ENCODE results near the gene ARHGAP23. TPM values are rescaled to one million over a fixed set of nuclear protein-coding genes. Genes with fewer than 3 reads are reported as not detected.

Gene ARHGAP23
- total RNA-seq, 2 donors from 2014 or later = 87.1 to 89.2 TPM

- Histone ChIP-seq H3K36me3 (no peaks in the 10 kb centered on the region), H3K9me3 (no peaks in the 10 kb centered on the region), H3K4me1 (ENCODE audit: control insufficient read depth in 1 of 2, low read depth in 2 of 2) (peaks cover 47 to 73% of the 10 kb centered on the region in 2 donors), H3K27ac (peak overlapping the region; percentile 41 to 74), H3K27me3 (replicated peaks; ENCODE audit: insufficient read depth) (no peaks in the 10 kb centered on the region), H3K4me3 (peak overlapping the region; percentile 30)
- peak; percentile 54 for ATAC-seq (ENCODE audit: insufficient number of reproducible peaks, low FRiP score, low read depth)
- DNase-seq (ENCODE audit: low spot score) = no peak
- TF ChIP-seq CTCF (IDR thresholded peaks at IDR 0.05) = no peak
Observed at GRCh38 chr17:38451030-38451839, 23.0 kb downstream of the ARHGAP23 start.

DNA sequence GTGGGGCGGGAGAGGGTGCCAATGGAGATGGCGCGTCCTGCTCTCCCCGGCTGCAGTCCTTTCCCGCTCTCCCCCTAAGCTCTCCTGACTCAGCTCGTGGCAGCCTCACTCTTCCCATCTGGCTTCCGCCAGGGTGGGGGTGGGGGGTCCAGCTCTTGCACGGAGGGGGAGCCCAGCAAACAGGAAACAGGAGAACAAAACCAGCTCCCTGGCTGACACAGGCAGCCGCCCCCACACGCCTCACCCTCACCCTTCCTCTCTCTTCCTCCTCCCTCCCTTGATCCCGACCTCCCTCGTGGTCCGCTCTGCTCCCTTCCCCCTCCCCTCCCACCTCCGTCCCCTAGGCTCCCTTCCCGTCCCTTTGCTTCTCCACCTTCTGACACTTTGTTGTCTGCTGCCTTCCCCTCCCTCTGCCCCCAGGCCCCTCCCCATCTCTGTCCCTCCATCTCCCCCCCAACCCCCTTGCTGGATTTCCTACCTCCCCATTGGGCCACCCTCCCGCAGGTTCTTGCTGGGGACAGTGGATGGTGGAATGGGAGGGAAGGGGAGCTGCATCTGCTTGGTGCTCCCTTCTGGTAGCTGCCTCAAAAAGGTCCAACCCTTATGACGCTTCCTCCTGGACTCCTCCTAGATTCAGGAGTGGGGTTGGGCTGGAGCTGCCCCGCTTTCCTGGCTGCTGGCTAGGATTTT lies 23.7 kb downstream of the ARHGAP23 start:
- Histone ChIP-seq H3K36me3 (no peaks in the 10 kb centered on the region), H3K4me1 (ENCODE audit: control insufficient read depth in 1 of 2, low read depth in 2 of 2) (peaks cover 47 to 81% of the 10 kb centered on the region in 2 donors), H3K27ac (peak overlapping the region; percentile 46 to 74), H3K4me3 (peak overlapping the region; percentile 30), H3K9me3 (no peaks in the 10 kb centered on the region), H3K27me3 (replicated peaks; ENCODE audit: insufficient read depth) (no peaks in the 10 kb centered on the region)
- no peak for ATAC-seq (ENCODE audit: insufficient number of reproducible peaks, low FRiP score, low read depth)
- TF ChIP-seq CTCF (IDR thresholded peaks at IDR 0.05) = no peak
- no peak for DNase-seq (ENCODE audit: low spot score)

GRCh38 chr17:38452719-38453118 lies 24.5 kb downstream of the ARHGAP23 start:
- Histone ChIP-seq H3K9me3 (no peaks in the 10 kb centered on the region), H3K4me1 (ENCODE audit: control insufficient read depth in 1 of 2, low read depth in 2 of 2) (peaks cover 47 to 80% of the 10 kb centered on the region in 2 donors), H3K27me3 (replicated peaks; ENCODE audit: insufficient read depth) (no peaks in the 10 kb centered on the region), H3K4me3 (no peak overlapping the region), H3K27ac (peak overlapping the region; percentile 46 to 74), H3K36me3 (no peaks in the 10 kb centered on the region)
- no peak for TF ChIP-seq CTCF (IDR thresholded peaks at IDR 0.05)
- no peak for DNase-seq (ENCODE audit: low spot score)
- no peak for ATAC-seq (ENCODE audit: insufficient number of reproducible peaks, low FRiP score, low read depth)

DNA sequence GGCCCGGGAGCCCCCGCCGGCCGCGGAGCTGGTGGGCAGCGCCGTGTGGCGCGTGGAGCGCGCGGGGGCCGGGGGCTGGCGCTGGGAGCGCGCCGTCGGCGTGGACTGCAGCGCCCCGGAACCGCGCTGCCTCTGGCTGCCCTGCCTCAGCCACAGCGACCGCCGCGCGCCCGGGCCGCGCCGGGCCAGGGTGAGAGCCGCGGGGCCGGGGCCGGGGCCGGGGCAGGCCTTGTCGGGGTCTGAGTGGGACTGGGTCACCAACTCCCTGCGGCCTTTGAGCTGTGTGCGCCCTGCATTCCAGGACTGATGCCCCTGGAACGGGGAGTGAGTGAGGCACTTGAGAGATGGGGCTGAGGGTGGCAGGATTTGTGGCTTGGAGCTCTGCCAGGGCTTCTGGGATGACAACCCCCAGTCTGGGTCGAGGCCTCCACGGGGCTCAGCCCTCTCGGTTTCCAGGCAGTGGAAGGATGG lies 25.7 kb downstream of the ARHGAP23 start:
- no peak for TF ChIP-seq CTCF (IDR thresholded peaks at IDR 0.05)
- ATAC-seq (ENCODE audit: insufficient number of reproducible peaks, low FRiP score, low read depth) (no peak), DNase-seq (ENCODE audit: low spot score) (no peak)
- Histone ChIP-seq H3K4me3 (peak overlapping the region; percentile 72), H3K36me3 (peaks cover 7% of the 10 kb centered on the region), H3K27ac (peak overlapping the region; percentile 85 to 90), H3K9me3 (no peaks in the 10 kb centered on the region), H3K4me1 (ENCODE audit: control insufficient read depth in 1 of 2, low read depth in 2 of 2) (peaks cover 44 to 77% of the 10 kb centered on the region in 2 donors), H3K27me3 (replicated peaks; ENCODE audit: insufficient read depth) (no peaks in the 10 kb centered on the region)

DNA sequence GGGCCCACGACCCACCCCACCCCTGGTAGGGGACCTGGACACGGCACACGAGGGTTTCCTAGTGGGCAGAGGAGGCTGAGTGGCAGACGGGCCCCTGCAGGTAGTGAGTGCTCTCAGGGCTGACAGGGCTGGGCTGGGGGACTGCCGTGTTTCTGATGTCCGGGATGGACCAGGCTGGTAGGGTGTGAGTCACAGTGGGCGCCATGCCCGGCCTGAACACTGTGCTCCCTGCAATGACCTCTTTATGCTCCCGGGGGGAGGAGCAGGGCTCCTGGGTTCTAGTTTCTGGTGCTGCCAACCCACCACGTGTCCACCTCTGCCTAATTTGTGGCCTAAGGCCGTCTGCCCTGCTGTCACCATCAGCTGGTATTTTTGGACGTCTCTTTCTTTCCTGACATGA lies 26.3 kb downstream of the ARHGAP23 start:
- DNase-seq (ENCODE audit: low spot score) = peak; percentile 77
- peaks cover 39 to 72% of the 10 kb centered on the region in 2 donors for H3K4me1 ChIP-seq (ENCODE audit: control insufficient read depth in 1 of 2, low read depth in 2 of 2)

More for the DNA sequence above, 26.3 kb downstream of the ARHGAP23 start:
- H3K4me3 ChIP-seq = peak overlapping the region; percentile 72
- no peaks in the 10 kb centered on the region for H3K9me3 ChIP-seq
- peak overlapping the region; percentile 85 to 90 for H3K27ac ChIP-seq
- ATAC-seq (ENCODE audit: insufficient number of reproducible peaks, low FRiP score, low read depth) = peak; percentile 34
- no peak for TF ChIP-seq CTCF (IDR thresholded peaks at IDR 0.05)
- H3K36me3 ChIP-seq = peaks cover 9% of the 10 kb centered on the region
- H3K27me3 ChIP-seq (replicated peaks; ENCODE audit: insufficient read depth) = no peaks in the 10 kb centered on the region
